Thyroid gland (tissue), 4 donors: ENCODE results near the gene ERC1. TPM values are rescaled to one million over a fixed set of nuclear protein-coding genes. Genes with fewer than 3 reads are reported as not detected.

Experiments
- DNase-seq, 2 donors: peaks; one replicate each; pipeline ENCODE4 v3.0.0-alpha.2; 2019
- H3K27ac ChIP-seq, 3 donors: fragments of 200-600 bp; sonication (generic); 1 replicate in 2 of 3; 2 replicates in 1 of 3; pipeline ENCODE4 v1.5.1; 2016 to 2019; ENCODE audit warnings: mild to moderate bottlenecking in 1 of 3, moderate library complexity in 1 of 3
- H3K27me3 ChIP-seq: fragments of 200-600 bp; sonication (generic); one replicate; pipeline ENCODE4 v1.5.1; 2019
- H3K36me3 ChIP-seq, 2 donors: fragments of 200-600 bp; sonication (generic); one replicate each; pipeline ENCODE4 v1.5.1; 2016 to 2019
- H3K4me1 ChIP-seq, 2 donors: fragments of 200-600 bp; sonication (generic); one replicate each; pipeline ENCODE4 v1.5.1; 2017 to 2019
- H3K4me3 ChIP-seq, 3 donors: fragments of 200-600 bp; sonication (generic); replicated peaks in 1 of 3; 1 replicate in 2 of 3; 2 replicates in 1 of 3; pipeline ENCODE4 v1.5.1; 2016; ENCODE audit warnings: mild to moderate bottlenecking in 1 of 3
- H3K9me3 ChIP-seq: fragments of 200-600 bp; sonication (generic); one replicate; pipeline ENCODE4 v1.5.1; 2017
- POLR2A ChIP-seq, 2 donors: fragments of 450-650 bp; IDR thresholded peaks; one replicate each; pipeline ENCODE4 v1.6.1; 2017; ENCODE audit warnings: antibody characterized with exemption in 2 of 2, mild to moderate bottlenecking in 2 of 2, moderate library complexity in 1 of 2
- WGBS, 2 donors: methylation state at CpG; one replicate each; pipeline ENCODE4 v1.1.5; 2017; 5-methylcytosine and 5-hydroxymethylcytosine counted together
- intact Hi-C: fragments of 100-400 bp; cut with DNase I; formaldehyde crosslinking; loops from one replicate; pipeline ENCODE4 v1.15.1; 2023
- total RNA-seq, 4 donors: library from RNA; depleted of rRNA; stranded (reverse); fragments of >200 nt; gene quantifications; one replicate each; pipeline ENCODE4 v1.2.3, GENCODE V29; 2016
- TF ChIP-seq, protein P1 (sequence below), 6 experiments: fragments of 200-600 bp in 3 of 6; fragments of 450-650 bp in 3 of 6; sonication (generic) in 3 of 6; IDR thresholded peaks; one replicate each; pipeline ENCODE4 v1.5.1; 2016 to 2019; ENCODE audit warnings: antibody characterized with exemption in 6 of 6, mild to moderate bottlenecking in 2 of 6, inconsistent platforms in 1 of 6, moderate library complexity in 1 of 6

Gene ERC1
- total RNA-seq, 4 donors from 2014 or later: 39.8 to 84.2 (median 75.8) TPM

DNA sequence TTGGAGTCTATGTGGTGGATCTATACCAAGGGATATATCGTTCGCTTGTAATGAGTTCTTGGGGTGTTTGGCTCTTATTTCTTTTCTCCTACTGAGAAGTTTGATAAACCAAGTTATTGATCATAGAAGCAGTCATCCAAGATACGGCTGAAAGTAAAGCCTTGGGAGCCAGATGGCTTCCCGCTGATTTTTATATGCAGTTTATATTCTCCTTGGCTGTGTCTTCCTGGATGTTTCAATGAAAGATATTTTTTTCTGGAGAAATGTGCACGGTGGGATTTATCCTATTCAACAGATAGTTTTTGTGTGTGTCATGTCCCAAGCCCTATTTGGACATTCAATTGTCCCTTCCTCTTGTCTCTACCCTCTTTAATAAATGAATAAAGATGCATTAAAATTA, 289.0 kb downstream of the ERC1 start:
- intact Hi-C loops: no loop called here
- H3K27me3 ChIP-seq: no peaks in the 10 kb centered on the region

GRCh38 chr12:1281683-1282366, 290.8 kb downstream of the ERC1 start:
- intact Hi-C loops: no loop called here

More for the DNA sequence above, 289.0 kb downstream of the ERC1 start:
- DNase-seq: no peak
- no peaks in the 10 kb centered on the region for H3K9me3 ChIP-seq
- H3K36me3 ChIP-seq: no peaks in the 10 kb centered on the region
- H3K27ac ChIP-seq: no peak overlapping the region
- TF ChIP-seq POLR2A (IDR thresholded peaks at IDR 0.05): no peak
- TF ChIP-seq, protein P1, sequence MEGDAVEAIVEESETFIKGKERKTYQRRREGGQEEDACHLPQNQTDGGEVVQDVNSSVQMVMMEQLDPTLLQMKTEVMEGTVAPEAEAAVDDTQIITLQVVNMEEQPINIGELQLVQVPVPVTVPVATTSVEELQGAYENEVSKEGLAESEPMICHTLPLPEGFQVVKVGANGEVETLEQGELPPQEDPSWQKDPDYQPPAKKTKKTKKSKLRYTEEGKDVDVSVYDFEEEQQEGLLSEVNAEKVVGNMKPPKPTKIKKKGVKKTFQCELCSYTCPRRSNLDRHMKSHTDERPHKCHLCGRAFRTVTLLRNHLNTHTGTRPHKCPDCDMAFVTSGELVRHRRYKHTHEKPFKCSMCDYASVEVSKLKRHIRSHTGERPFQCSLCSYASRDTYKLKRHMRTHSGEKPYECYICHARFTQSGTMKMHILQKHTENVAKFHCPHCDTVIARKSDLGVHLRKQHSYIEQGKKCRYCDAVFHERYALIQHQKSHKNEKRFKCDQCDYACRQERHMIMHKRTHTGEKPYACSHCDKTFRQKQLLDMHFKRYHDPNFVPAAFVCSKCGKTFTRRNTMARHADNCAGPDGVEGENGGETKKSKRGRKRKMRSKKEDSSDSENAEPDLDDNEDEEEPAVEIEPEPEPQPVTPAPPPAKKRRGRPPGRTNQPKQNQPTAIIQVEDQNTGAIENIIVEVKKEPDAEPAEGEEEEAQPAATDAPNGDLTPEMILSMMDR (IDR thresholded peaks at IDR 0.05): no peak
- no peaks in the 10 kb centered on the region for H3K4me1 ChIP-seq
- H3K4me3 ChIP-seq: no peak overlapping the region
- WGBS, 2 donors: 96 to 97% methylated on average over 5 of the region's 5 CpGs

GRCh38 chr12:1282670-1283315, 291.8 kb downstream of the ERC1 start:
- WGBS, 2 donors: 71 to 82% methylated on average over 5 of the region's 5 CpGs
- intact Hi-C loops: no loop called here

More at GRCh38 chr12:1281683-1282366, 290.8 kb downstream of the ERC1 start:
- WGBS, 2 donors: 91% methylated on average over 7 of the region's 7 CpGs
- TF ChIP-seq, protein P1 (IDR thresholded peaks at IDR 0.05): no peak
- no peak for TF ChIP-seq POLR2A (IDR thresholded peaks at IDR 0.05)
- no peak for DNase-seq
- no peaks in the 10 kb centered on the region for H3K9me3 ChIP-seq
- no peaks in the 10 kb centered on the region for H3K27me3 ChIP-seq
- no peak overlapping the region for H3K4me3 ChIP-seq
- no peaks in the 10 kb centered on the region for H3K36me3 ChIP-seq
- no peak overlapping the region for H3K27ac ChIP-seq
- no peaks in the 10 kb centered on the region for H3K4me1 ChIP-seq

GRCh38 chr12:1283316-1283715, 292.3 kb downstream of the ERC1 start:
- WGBS, 2 donors: 84 to 95% methylated on average over 2 of the region's 2 CpGs
- intact Hi-C loops: no loop called here
- Histone ChIP-seq H3K4me1 (no peaks in the 10 kb centered on the region), H3K9me3 (no peaks in the 10 kb centered on the region), H3K27ac (peak overlapping the region in 1 of 3 donors; percentile 3), H3K27me3 (no peaks in the 10 kb centered on the region), H3K4me3 (no peak overlapping the region), H3K36me3 (no peaks in the 10 kb centered on the region)
- TF ChIP-seq, protein P1 (IDR thresholded peaks at IDR 0.05): no peak
- no peak for TF ChIP-seq POLR2A (IDR thresholded peaks at IDR 0.05)
- no peak for DNase-seq

More at GRCh38 chr12:1282670-1283315, 291.8 kb downstream of the ERC1 start:
- no peaks in the 10 kb centered on the region for H3K4me1 ChIP-seq
- DNase-seq: no peak
- H3K4me3 ChIP-seq: no peak overlapping the region
- H3K27ac ChIP-seq: peak overlapping the region in 1 of 3 donors; percentile 3
- H3K36me3 ChIP-seq: no peaks in the 10 kb centered on the region
- TF ChIP-seq POLR2A (IDR thresholded peaks at IDR 0.05): no peak
- TF ChIP-seq, protein P1 (IDR thresholded peaks at IDR 0.05): no peak
- H3K9me3 ChIP-seq: no peaks in the 10 kb centered on the region
- H3K27me3 ChIP-seq: no peaks in the 10 kb centered on the region

GRCh38 chr12:1284611-1285010, 293.6 kb downstream of the ERC1 start:
- H3K4me3 ChIP-seq: no peak overlapping the region
- no peaks in the 10 kb centered on the region for H3K9me3 ChIP-seq
- 96 to 100% methylated on average over 4 of the region's 4 CpGs for WGBS, 2 donors
- no peak for DNase-seq
- no peaks in the 10 kb centered on the region for H3K4me1 ChIP-seq
- no peaks in the 10 kb centered on the region for H3K36me3 ChIP-seq
- no peak overlapping the region for H3K27ac ChIP-seq
- no peaks in the 10 kb centered on the region for H3K27me3 ChIP-seq
- TF ChIP-seq, protein P1 (IDR thresholded peaks at IDR 0.05): no peak
- no peak for TF ChIP-seq POLR2A (IDR thresholded peaks at IDR 0.05)
- intact Hi-C loops: no loop called here
